Aorta (tissue), 5 donors: ENCODE measurements around the gene SLC4A8. TPM values are rescaled to one million over a fixed set of nuclear protein-coding genes. Genes with fewer than 3 reads are reported as not detected.

ENCODE experiments used
- ATAC-seq: fragments of 200-7000 bp; cut with Tn5 transposase; one replicate; pipeline ENCODE4 v1.9.1; 2022; ENCODE audit warnings: moderate library complexity; ENCODE audit not compliant: low FRiP score
- DNase-seq, 2 donors: peaks; one replicate each; pipeline ENCODE4 v3.0.0-alpha.2; 2020
- H3K27ac ChIP-seq, 2 donors: one replicate each; pipeline ENCODE4 v1.5.1; 2013; ENCODE audit warnings: low read length in 2 of 2, mild to moderate bottlenecking in 2 of 2, moderate library complexity in 2 of 2, control low read depth in 1 of 2, inconsistent platforms in 1 of 2, low read depth in 1 of 2
- H3K27me3 ChIP-seq, 2 donors: one replicate each; pipeline ENCODE4 v1.6.1; 2013; ENCODE audit warnings: control low read depth in 1 of 2, low read length in 1 of 2, mild to moderate bottlenecking in 1 of 2, moderate library complexity in 1 of 2; ENCODE audit not compliant: insufficient read depth in 2 of 2, control insufficient read depth in 1 of 2
- H3K36me3 ChIP-seq, 2 donors: one replicate each; pipeline ENCODE4 v1.6.1; 2013; ENCODE audit warnings: control low read depth in 1 of 2, low read length in 1 of 2, mild to moderate bottlenecking in 1 of 2; ENCODE audit not compliant: insufficient read depth in 2 of 2, control insufficient read depth in 1 of 2
- H3K4me1 ChIP-seq, 2 donors: one replicate each; pipeline ENCODE4 v1.6.1; 2013; ENCODE audit warnings: low read length in 2 of 2, control low read depth in 1 of 2, mild to moderate bottlenecking in 1 of 2, moderate library complexity in 1 of 2; ENCODE audit not compliant: insufficient read depth in 2 of 2, control insufficient read depth in 1 of 2
- H3K4me3 ChIP-seq, 2 donors: one replicate each; pipeline ENCODE4 v1.5.1; 2013; ENCODE audit warnings: low read length in 2 of 2, control low read depth in 1 of 2, mild to moderate bottlenecking in 1 of 2
- H3K9me3 ChIP-seq: one replicate; pipeline ENCODE4 v1.6.1; 2013; ENCODE audit warnings: mild to moderate bottlenecking, low read length; ENCODE audit not compliant: control insufficient read depth
- WGBS, 2 donors: extraction: QIAGEN DNeasy Blood & Tissue Kit; methylation state at CpG; one replicate each; pipeline ENCODE4 v1.1.7; 2013; 5-methylcytosine and 5-hydroxymethylcytosine counted together
- intact Hi-C, 2 donors: fragments of 100-400 bp; cut with DNase I; formaldehyde crosslinking; loops; one replicate each; pipeline versions ENCODE4 v1.14.2 to v1.15.0; 2022
- polyA plus RNA-seq, 2 donors: library from polyadenylated mRNA; stranded (reverse); fragments of 200-250 nt; gene quantifications; one replicate each; pipeline ENCODE4 v1.2.3, GENCODE V29; 2013
- total RNA-seq, 2 donors: library from RNA; stranded (reverse); fragmentation: NEBNext Ultra II Directional; extraction: Animal tissue kit (Norgen Biotek cat#: 25700); gene quantifications; one replicate each; pipeline ENCODE4 v1.2.1, GENCODE V29; 2021
- donor health status: healthy with polysubstance abuse.
- donor health status: Bipolar disorder and iron deficiency.
- donor health status: DM: no; HTN: no; CAD: no.
- donor health status: DM: no; HTN: no; CAD: no.
- donor health status: DM: yes; HTN: yes; CAD: no.

SLC4A8 gene
- total and polyA plus RNA-seq, 4 donors, result 0.36 to 6.1 (median 2.3) TPM

GRCh38 chr12:51383269-51383905, 41.2 kb upstream of the SLC4A8 start:
- H3K4me1 ChIP-seq, result no peaks in the 10 kb centered on the region
- intact Hi-C loops, result no loop called here

GRCh38 chr12:51386351-51386750, 38.3 kb upstream of the SLC4A8 start:
- H3K36me3 ChIP-seq, result no peaks in the 10 kb centered on the region
- no peak overlapping the region for H3K27ac ChIP-seq
- intact Hi-C loops, result no loop called here
- no peaks in the 10 kb centered on the region for H3K27me3 ChIP-seq
- no peak overlapping the region for H3K4me3 ChIP-seq
- H3K4me1 ChIP-seq, result no peaks in the 10 kb centered on the region
- WGBS, 2 donors, result 89 to 90% methylated on average over 4 of the region's 4 CpGs
- ATAC-seq, result no peak
- no peak for DNase-seq
- H3K9me3 ChIP-seq, result no peaks in the 10 kb centered on the region

More at GRCh38 chr12:51383269-51383905, 41.2 kb upstream of the SLC4A8 start:
- no peaks in the 10 kb centered on the region for H3K27me3 ChIP-seq
- DNase-seq (no peak), ATAC-seq (no peak)
- H3K36me3 ChIP-seq, result no peaks in the 10 kb centered on the region
- H3K4me3 ChIP-seq, result no peak overlapping the region
- 76 to 77% methylated on average over 6 of the region's 6 CpGs for WGBS, 2 donors
- no peaks in the 10 kb centered on the region for H3K9me3 ChIP-seq
- no peak overlapping the region for H3K27ac ChIP-seq

GRCh38 chr12:51388069-51388799, 36.4 kb upstream of the SLC4A8 start:
- Histone ChIP-seq H3K9me3 (no peaks in the 10 kb centered on the region), H3K27ac (no peak overlapping the region), H3K27me3 (no peaks in the 10 kb centered on the region), H3K4me1 (no peaks in the 10 kb centered on the region), H3K4me3 (no peak overlapping the region), H3K36me3 (no peaks in the 10 kb centered on the region)
- no peak for ATAC-seq
- peak; percentile 55 to 78 for DNase-seq
- intact Hi-C loops, result no loop called here
- WGBS, 2 donors, result 62 to 66% methylated on average over 10 of the region's 10 CpGs

- Histone ChIP-seq H3K4me1 (no peaks in the 10 kb centered on the region), H3K9me3 (no peaks in the 10 kb centered on the region), H3K27me3 (no peaks in the 10 kb centered on the region), H3K36me3 (no peaks in the 10 kb centered on the region), H3K4me3 (no peak overlapping the region), H3K27ac (no peak overlapping the region)
- DNase-seq, result no peak
- ATAC-seq, result no peak
- 92 to 94% methylated on average over 5 of the region's 5 CpGs for WGBS, 2 donors
- intact Hi-C loops, result no loop called here
These were observed 35.8 kb upstream of the SLC4A8 start for GRCh38 chr12:51388846-51389245.

GRCh38 chr12:51389302-51389999, 35.2 kb upstream of the SLC4A8 start:
- 84 to 90% methylated on average over 2 of the region's 2 CpGs for WGBS, 2 donors
- peak in 1 of 2 donors; percentile 28 for DNase-seq
- H3K36me3 ChIP-seq, result no peaks in the 10 kb centered on the region
- H3K27me3 ChIP-seq, result no peaks in the 10 kb centered on the region
- H3K9me3 ChIP-seq, result no peaks in the 10 kb centered on the region
- intact Hi-C loops, result no loop called here
- no peak overlapping the region for H3K4me3 ChIP-seq
- no peak overlapping the region for H3K27ac ChIP-seq
- H3K4me1 ChIP-seq, result no peaks in the 10 kb centered on the region
- no peak for ATAC-seq

- no peak overlapping the region for H3K4me3 ChIP-seq
- H3K27ac ChIP-seq, result no peak overlapping the region
- H3K36me3 ChIP-seq, result no peaks in the 10 kb centered on the region
- no peaks in the 10 kb centered on the region for H3K9me3 ChIP-seq
- H3K4me1 ChIP-seq, result no peaks in the 10 kb centered on the region
- no peaks in the 10 kb centered on the region for H3K27me3 ChIP-seq
- intact Hi-C loops, result no loop called here
- DNase-seq, result peak in 1 of 2 donors; percentile 20
- ATAC-seq, result no peak
- WGBS, 2 donors, result 91% methylated on average over 6 of the region's 6 CpGs
These were observed 34.2 kb upstream of the SLC4A8 start for GRCh38 chr12:51390457-51390856.

- H3K27me3 ChIP-seq, result no peaks in the 10 kb centered on the region
- DNase-seq, result peak in 1 of 2 donors; percentile 66
- no peaks in the 10 kb centered on the region for H3K4me1 ChIP-seq
- H3K36me3 ChIP-seq, result no peaks in the 10 kb centered on the region
- no peak overlapping the region for H3K27ac ChIP-seq
- no peaks in the 10 kb centered on the region for H3K9me3 ChIP-seq
- intact Hi-C loops, result no loop called here
- no peak overlapping the region for H3K4me3 ChIP-seq
- 27 to 28% methylated on average over 8 of the region's 8 CpGs for WGBS, 2 donors
- ATAC-seq, result peak; percentile 8
These were observed 33.7 kb upstream of the SLC4A8 start for GRCh38 chr12:51390891-51391282.

- Histone ChIP-seq H3K36me3 (no peaks in the 10 kb centered on the region), H3K9me3 (no peaks in the 10 kb centered on the region), H3K4me1 (no peaks in the 10 kb centered on the region), H3K27ac (no peak within 1 kb of the TSS), H3K27me3 (no peaks in the 10 kb centered on the region), H3K4me3 (peak within 1 kb of the TSS; percentile 36 to 44)
- intact Hi-C loops, result no loop called here
- ATAC-seq (peak; percentile 36), DNase-seq (peak; percentile 65 to 78)
- 0 to 1% methylated on average over 38 to 73 of the region's 73 CpGs for WGBS, 2 donors
These were observed 33.1 kb upstream of the SLC4A8 start, which contains the start of gene GALNT6 for GRCh38 chr12:51391283-51392123. GALNT6 (minus strand) TSS chr12:51391406; CDS start chr12:51379781, 11,625 bp downstream.
